Measurements from ENCODE around the gene PCIF1.

The PCIF1 gene

GRCh38 chr20:45937765-45938164, 3.3 kb downstream of the PCIF1 start (continued):
- TF ChIP-seq AEBP2 (tag by site-specific recombination; IDR thresholded peaks at IDR 0.05; ENCODE audit: borderline replicate concordance), result no peak
- peak; percentile 37; the same call in 1 of the 2 replicates for TF ChIP-seq PRDM6 (tag by site-specific recombination; IDR thresholded peaks at IDR 0.05)
- no peak for TF ChIP-seq SALL2 (tag by site-specific recombination; IDR thresholded peaks at IDR 0.05; ENCODE audit: borderline replicate concordance)
- no peak for TF ChIP-seq MYNN (tag by site-specific recombination; IDR thresholded peaks at IDR 0.05; ENCODE audit: borderline replicate concordance)
- no peak for TF ChIP-seq ZNF211 (tag by site-specific recombination; IDR thresholded peaks at IDR 0.05; ENCODE audit: low read depth)
- TF ChIP-seq ZNF580 (tag by site-specific recombination; IDR thresholded peaks at IDR 0.05), result no peak
- peak; percentile 39; the same call in 1 of the 2 replicates for TF ChIP-seq IKZF3 (tag by site-specific recombination; IDR thresholded peaks at IDR 0.05)
- TF ChIP-seq HIC1 (tag by site-specific recombination; IDR thresholded peaks at IDR 0.05), result peak; percentile 31; the same call in 1 of the 2 replicates
- no peak for TF ChIP-seq ZNF701 (tag by site-specific recombination; IDR thresholded peaks at IDR 0.05)
- 0 out of 2 replicates have a peak, but pooled peaks have one; percentile 16 for TF ChIP-seq ZNF366 (tag by site-specific recombination; conservative IDR thresholded peaks at IDR 0.05)
- TF ChIP-seq SP7 (tag by site-specific recombination; IDR thresholded peaks at IDR 0.05), result 0 out of 2 replicates have a peak, but pooled peaks have one; percentile 38
- no peak for TF ChIP-seq ZBTB26 (tag by site-specific recombination; optimal IDR thresholded peaks at IDR 0.05)
- 0 out of 2 replicates have a peak, but pooled peaks have one; percentile 12 for TF ChIP-seq ZNF600 (tag by site-specific recombination; IDR thresholded peaks at IDR 0.05)
- TF ChIP-seq ZNF223 (tag by site-specific recombination; IDR thresholded peaks at IDR 0.05), result no peak
- TF ChIP-seq ATF2 (tag by site-specific recombination; IDR thresholded peaks at IDR 0.05; ENCODE audit: low read depth), result peak; percentile 97
- 0 out of 2 replicates have a peak, but pooled peaks have one; percentile 36 for TF ChIP-seq ZBTB21 (tag by site-specific recombination; IDR thresholded peaks at IDR 0.05)
- 0 out of 2 replicates have a peak, but pooled peaks have one; percentile 55 for TF ChIP-seq KLF8 (tag by site-specific recombination; IDR thresholded peaks at IDR 0.05)
- TF ChIP-seq ZNF548 (tag by site-specific recombination; IDR thresholded peaks at IDR 0.05), result no peak
- no peak for TF ChIP-seq GLIS2 (tag by site-specific recombination; IDR thresholded peaks at IDR 0.05)
- TF ChIP-seq ZNF350 (tag by site-specific recombination; IDR thresholded peaks at IDR 0.05), result no peak

All from HEK293 (cell line).